Measurements from ENCODE around the gene AHNAK2.

AHNAK2 gene

DNA sequence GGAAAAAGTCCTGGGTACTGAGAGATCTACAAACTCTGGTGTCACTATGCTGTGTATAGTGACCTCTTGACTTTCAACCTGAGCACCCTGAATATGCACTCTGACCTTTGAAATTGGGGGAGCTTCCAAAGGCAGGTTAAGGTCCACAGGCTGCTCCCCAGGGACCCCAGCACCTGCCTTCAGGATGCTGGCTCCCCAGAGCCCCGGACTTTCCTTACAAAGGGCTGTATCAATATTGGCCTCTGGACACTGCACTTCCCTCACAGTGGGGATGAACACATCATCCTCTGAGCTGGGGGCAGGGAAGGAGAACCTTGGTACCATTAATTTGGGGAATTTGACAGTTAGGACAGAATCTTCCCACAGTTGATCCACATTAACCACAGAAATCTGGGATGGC, 39.2 kb downstream of the AHNAK2 start:
- DNase-seq (ENCODE audit: low read depth) = no peak

DNA sequence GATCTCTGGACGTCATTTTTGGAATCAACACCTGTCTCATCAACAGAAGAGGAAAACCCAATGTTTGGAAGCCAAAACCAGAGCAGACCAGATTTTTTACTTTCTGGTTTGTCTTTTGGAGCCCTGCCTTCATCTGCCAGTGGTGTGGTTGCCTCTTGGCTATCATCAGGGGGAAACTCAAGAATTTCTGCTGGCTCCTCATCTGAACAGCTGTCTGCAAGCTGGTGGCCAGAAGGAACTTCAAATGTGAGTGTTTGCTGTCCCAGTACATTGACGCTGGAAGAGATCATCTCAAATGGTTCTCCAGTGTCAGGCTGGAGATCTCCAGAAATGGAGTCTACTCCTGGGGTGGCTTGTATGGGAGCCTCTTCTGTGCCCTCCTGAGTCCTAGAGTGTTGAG, 39.7 kb downstream of the AHNAK2 start:
- DNase-seq (ENCODE audit: low read depth) = no peak

DNA sequence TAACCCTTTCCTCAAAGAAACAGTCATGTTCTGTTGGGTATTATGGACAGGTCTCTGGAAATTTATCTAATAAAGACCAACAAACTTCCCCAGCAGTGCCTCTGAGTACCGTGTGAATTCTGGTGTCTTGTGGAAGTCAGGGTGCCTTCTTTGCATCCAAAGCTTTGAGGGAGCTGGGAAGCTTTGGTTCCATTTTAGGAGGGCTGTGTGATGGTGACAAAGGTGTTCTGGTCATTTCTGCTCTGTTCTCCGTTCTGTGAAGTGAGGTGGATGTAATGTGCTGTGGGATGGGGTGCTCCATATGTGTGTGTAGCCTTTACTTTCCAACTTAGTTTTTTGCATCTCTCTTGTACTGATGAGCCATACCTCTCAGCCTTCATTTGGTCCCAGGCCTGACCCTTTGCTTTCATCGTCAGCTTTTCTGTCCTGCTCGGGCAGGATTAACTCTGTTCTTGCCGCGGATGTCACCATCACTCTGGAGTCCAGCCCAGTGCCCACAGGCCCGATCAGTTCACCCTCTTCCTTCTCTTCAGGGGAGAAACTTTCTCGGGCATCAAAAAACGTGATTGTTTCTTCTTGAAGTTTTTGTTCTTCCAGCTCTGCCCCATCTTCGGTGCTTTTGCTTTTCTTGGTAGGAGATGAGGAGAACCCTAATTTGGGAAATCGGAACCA, 40.3 kb downstream of the AHNAK2 start:
- no peak for DNase-seq (ENCODE audit: low read depth)

DNA sequence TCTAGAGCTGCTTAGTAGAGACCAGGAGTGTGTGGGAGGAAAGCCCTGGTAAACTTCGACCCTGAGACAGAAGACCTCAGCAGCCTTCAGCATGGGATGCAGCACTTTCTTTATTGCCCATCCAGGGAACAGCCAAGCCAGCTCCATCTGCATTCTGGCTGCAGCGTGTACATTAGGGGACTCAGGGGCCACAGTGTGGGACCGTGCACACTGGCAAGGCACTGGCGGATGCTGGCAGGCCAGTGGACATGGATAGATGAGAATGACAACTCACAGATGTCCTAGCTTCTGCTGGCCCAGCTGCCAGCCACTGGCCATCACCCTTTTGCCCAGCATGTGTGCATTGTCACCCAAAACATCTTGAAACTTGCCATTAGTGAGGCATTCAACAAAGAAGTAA, 41.0 kb downstream of the AHNAK2 start:
- DNase-seq (ENCODE audit: low read depth) = no peak

DNA sequence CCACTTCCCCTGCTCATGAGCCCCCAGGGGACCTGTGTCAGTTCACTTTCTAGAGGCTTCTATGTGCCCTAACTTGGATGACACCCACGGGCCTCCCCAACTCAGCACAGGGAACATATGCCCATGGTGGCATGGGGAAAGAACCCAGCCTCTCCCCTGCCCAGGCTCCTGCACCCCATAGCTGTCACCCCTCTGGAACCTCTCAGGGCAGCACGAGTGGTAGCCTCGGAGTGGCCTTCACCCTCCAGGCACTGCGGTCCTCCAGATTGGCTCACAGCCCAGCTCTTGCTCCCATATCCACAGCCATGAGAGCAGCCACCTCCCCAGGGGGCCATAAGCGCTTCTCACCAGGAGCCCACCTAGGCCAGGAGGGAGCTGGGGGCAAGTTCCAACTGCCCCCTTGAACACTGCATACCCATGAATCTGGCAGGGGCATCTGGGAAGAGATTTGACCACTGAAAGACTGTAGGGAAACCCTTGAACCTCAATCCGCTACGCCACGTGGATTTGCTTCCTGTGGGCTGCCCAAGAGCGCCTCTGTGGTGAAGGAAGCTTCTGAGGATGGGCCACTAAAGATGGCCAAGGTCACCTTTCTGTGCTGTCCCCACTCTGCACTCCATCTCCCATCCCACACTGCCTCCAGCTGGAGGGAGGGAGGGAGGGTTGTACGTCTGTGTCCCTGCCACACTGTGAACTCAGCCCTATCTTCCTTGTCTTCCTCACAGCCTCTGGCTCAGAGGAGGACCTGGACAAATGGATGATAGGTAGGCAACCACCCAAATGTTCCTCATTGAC, 41.6 kb downstream of the AHNAK2 start:
- no peak for DNase-seq (ENCODE audit: low read depth)

DNA sequence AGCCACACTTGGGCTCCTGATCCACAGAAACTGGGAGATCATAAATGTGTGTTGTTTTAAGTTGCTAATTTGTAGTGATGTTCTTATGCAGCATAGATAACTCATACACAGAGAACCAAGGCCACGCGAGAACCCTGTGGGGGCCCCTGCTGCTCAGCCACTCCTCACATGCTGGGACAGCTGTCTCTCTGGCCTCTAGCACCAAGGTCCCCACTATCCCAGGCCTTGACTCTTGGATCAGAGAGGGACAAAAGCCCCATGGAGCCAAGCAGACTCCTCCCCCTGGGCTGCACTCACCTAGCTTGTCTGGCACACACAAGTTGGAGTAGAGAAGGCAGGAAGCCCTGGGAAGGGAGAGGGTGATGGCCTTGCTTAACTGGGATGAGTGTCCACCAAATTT, 42.2 kb downstream of the AHNAK2 start:
- DNase-seq (ENCODE audit: low read depth) = no peak

DNA sequence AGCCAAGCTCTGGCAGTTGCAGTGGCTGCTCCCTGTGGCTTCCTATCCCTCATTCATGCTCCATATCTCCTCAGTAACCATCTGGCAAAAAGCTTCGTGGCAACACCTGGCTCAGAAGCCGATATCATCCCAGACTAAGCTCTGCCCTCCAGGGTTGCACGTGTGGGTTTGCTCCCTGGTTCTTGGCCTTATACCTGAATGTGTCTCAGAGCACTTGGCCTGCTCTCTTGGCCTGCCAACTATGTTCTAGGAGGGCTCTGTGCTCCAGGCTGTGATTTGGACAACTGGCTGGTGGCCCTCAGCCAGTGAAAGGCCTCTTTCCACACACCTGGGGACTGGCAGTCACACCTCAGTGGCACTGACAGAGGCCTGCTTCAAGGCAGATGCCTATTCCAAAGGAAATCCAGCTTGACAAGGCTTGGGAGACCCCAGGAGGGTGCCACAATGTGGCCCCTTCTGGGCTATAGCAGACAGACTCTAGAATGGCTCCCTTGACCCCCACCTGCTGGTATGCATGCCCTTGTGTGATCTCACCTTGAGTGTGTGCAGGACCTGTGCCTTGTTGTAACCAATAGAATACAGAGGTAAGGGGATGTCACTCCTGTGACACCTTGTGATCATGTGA, 43.0 kb downstream of the AHNAK2 start:
- DNase-seq (ENCODE audit: low read depth) = no peak

DNA sequence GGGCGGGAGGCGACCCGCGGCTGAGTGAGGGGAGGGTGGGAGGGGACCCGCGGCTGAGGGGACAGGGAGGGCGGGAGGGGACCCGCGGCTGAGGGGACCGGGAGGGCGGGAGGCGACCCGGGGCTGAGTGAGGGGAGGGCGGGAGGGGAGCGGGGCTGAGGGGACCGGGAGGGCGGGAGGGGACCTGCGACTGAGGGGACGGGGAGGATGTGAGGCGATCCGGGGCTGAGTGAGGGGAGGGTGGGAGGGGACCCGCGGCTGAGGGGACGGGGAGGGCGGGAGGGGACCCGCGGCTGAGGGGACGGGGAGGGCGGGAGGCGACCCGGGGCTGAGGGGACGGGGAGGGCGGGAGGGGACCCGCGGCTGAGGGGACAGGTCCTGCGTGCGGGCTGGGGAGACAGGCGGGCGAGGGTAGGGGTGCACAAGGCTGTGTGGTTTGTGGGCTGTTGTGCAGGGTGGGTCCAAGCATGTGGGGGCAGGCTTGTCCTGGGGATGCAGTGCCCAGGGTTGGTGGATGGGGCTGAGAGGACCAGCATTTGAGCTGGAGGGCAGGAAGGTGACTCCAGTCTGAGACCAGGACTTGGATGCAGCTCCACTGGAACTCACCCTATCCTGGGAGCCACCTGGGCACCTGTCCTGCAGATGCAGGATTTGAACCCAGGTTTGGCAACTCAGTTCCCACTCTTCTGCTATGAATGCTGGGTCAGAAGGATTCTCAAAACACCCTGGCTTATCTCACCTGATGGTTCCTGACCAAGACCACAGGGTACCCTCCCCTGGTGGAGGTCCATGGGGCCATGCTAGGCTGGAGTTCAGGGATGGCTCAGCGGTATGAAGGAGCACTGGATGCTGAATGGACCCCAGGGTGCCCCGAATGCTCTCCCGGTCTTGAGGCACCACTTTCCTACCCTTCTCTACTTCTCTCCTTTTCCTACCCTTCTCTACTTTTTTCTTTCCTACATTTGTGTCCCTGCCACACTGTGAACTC, 44.1 kb downstream of the AHNAK2 start:
- DNase-seq (ENCODE audit: low read depth) = no peak

DNA sequence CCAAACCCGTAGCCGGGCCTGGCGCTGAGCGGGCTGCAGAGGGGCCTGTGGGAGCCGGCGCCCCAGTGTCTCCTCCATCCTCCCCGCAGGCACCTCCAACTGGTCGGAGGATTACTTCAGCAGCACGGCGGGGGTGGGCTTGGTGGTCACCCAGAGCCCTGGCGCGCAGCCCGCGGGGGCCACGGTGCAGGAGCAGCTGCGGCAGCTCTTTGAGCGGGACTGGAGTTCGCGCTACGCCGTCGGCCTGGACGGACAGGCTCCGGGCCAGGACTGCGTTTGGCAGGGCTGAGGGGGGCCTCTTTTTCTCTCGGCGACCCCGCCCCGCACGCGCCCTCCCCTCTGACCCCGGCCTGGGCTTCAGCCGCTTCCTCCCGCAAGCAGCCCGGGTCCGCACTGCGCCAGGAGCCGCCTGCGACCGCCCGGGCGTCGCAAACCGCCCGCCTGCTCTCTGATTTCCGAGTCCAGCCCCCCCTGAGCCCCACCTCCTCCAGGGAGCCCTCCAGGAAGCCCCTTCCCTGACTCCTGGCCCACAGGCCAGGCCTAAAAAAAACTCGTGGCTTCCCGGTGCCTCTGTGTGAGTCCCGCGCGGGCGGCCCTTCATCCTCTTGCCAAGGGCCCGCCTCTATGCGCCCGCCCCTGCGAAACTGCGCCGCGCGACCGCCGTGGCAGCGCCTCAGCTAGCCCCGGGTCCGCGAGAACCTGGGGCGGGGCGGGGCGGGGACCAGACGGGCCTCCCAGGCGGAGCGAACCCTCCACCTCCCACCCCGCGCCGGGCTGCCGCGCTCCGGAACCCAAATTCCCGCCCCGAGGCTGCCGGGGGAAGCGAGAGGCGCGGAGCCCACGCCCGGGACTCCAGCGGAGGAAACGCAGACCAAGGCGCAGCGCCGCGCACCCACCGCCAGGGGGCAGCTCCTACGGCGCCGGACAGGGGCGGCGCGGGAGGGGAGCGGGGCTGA, 45.2 kb downstream of the AHNAK2 start:
- DNase-seq (ENCODE audit: low read depth) = peak; percentile 80

DNA sequence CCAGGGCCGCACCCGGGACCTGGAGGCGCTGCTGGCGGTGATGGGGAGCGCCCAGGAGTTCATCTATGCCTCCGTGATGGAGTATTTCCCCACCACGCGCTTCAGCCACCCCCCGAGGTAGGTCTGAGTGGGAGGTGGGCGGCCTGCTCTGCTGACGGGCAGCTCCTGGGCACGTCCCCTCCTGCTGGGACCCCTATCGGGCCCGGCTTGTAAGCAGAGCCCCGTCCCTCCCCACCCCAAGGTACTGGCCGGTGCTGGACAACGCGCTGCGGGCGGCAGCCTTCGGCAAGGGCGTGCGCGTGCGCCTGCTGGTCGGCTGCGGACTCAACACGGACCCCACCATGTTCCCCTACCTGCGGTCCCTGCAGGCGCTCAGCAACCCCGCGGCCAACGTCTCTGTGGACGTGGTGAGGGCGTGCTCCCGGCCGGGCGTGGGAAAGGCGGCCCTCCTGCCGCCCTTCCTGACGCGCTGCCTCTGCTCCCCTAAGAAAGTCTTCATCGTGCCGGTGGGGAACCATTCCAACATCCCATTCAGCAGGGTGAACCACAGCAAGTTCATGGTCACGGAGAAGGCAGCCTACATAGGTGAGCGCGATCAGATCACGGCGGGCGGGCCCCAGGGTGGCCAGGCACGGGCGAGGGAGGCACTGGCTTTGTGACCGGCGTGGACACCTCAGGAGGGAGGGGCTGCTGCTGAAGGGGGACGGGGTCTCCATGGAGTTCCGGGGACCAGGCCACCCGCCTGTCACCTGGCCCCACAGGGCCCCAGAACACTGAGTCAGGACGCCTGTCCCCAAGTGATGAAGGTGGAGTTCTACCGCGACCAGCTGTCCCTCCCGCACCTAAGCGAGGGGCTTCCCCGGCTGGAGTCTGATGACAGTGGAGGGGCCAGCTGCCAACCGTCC, 46.2 kb downstream of the AHNAK2 start:
- no peak for DNase-seq (ENCODE audit: low read depth)

DNA sequence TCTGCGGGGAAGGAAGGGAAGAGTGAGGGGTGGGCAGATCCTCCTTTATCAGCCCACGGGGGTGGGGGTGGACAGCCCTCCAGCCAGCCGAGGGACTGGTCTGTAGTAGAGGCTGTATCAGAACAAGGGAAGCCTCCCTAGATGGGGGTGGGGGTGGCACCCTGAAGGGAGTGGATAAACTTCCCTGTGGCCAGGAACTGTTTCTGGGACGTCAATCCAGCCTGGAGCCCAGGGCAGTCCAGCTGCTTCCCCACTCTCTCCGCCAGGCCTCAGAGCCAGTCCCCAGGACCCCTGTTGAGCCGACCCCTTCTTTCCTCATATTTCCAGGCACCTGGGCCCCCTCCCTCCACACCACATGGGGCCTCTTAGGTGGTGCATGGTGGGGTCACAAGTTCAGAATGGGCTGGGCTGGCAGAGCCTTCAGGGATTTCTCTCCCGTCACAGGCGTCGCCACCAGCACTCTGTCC, 46.8 kb downstream of the AHNAK2 start:
- no peak for DNase-seq (ENCODE audit: low read depth)

DNA sequence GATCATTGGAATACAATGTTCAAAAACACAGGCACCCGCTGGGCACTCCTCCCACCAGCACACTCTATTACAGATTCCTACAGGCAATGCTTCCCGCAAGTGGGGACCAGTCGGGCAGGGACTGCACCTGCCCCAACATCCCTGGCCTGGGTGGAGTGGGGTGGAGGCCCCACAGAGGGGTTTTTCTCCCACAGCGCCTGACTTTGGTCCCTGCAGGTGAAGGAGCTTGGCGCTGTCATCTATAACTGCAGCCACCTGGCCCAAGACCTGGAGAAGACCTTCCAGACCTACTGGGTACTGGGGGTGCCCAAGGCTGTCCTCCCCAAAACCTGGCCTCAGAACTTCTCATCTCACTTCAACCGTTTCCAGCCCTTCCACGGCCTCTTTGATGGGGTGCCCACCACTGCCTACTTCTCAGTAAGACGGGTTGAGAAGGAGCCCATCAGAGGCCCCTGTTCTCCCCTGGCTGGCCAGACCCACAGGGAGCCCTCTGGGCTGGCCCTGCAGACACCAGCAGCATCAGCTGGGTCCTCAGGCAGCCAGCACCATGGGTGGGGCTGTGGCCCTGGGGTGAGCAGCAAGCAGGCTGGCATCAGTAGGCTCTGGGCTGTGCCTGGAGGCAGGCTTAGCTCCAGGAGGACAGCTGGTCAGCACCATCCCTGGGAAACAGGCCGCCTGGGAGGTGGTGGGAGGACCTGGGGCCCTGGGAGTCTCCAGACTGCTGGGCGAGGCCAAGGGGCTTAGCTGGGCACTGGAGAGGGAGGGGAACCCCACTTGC, 47.5 kb downstream of the AHNAK2 start:
- DNase-seq (ENCODE audit: low read depth) = no peak

DNA sequence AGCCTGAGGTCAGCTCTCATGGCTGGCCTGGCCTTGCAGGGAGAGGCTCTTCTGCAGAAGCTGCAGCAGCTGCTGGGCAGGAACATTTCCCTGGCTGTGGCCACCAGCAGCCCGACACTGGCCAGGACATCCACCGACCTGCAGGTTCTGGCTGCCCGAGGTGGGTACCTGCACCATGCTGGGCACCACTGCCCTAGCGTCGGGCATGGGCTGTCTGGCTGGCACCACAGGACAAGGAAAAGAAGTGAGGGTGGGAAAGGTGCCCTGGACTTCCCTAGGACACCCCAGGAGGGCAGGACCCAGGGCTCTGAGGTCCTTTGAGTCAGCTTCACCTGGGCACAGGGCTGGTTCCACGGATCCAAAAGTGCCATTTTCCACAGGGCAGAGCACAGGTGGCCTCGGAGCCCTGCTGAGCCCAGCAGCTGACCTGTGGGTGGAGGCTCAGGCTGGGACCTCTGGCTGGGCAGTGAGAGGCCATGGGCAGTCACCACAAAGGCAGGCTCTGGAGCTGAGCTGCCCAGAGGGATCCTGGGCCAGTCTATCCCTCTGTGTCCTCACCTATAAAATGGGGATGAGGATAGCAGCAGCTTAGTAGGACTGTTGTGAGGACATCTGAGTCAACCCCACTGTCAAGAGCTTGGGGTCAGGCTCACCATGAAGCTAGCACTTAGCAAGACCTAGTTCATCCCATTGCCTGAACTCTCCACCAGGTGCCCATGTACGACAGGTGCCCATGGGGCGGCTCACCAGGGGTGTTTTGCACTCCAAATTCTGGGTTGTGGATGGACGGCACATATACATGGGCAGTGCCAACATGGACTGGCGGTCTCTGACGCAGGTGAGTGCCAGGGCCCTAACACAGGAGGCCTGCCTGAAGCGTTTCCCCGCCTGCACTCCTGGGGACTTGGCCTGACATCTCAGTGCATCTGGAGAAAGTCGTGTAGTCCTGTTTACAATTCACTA, 48.6 kb downstream of the AHNAK2 start:
- no peak for DNase-seq (ENCODE audit: low read depth)

DNA sequence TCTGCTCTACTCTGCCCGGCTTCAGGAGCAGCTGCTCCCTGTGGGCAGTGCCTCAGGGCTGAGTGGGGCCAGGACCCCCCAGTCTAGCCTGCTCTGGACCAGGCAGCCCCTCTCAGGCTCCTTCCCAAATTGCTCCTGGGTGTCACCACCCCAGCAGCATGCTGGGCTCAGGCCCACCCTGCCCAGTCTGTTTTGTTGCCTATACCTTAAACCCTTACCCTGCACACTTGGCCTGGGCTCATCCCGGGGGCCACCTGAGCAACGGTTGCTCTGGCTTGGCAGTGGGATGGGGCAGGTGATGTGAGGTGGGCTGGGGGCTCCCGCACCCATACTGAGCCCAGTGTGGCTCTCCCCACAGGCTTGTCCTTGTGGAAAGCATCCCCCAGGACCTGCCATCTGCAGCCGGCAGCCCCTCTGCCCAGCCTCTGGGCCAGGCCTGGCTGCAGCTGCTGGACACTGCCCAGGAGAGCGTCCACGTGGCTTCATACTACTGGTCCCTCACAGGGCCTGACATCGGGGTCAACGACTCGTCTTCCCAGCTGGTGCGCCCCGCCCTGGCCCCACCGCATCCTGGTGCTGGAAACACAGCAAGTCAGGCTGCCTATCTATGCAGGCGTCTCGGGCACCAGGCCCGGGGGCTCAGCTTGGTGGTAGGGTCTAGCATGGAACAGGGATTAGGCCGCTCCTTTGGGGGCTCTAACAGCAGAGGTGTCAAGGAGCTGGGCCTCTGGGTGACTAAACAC, 49.6 kb downstream of the AHNAK2 start:
- DNase-seq (ENCODE audit: low read depth) = no peak

DNA sequence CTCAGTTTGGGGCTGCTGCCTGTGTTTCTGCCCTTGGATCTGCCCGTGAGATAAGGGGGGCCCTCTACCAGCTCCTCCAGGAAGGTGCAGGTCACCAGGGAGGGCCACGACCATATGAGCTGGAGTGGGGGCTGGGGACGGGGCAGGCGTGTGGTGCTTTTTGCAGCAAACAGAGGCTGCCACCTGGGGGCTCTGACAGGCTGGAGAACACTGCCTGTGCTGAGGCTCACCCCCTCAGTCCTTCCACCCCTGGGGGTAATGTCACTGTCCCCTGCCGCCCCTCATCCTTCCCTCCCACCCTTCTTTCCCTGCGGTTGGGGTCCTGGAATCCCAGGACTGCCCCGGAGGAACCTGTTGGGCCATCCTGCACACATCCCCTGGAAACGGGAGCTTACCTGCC, 50.3 kb downstream of the AHNAK2 start:
- no peak for DNase-seq (ENCODE audit: low read depth)

DNA sequence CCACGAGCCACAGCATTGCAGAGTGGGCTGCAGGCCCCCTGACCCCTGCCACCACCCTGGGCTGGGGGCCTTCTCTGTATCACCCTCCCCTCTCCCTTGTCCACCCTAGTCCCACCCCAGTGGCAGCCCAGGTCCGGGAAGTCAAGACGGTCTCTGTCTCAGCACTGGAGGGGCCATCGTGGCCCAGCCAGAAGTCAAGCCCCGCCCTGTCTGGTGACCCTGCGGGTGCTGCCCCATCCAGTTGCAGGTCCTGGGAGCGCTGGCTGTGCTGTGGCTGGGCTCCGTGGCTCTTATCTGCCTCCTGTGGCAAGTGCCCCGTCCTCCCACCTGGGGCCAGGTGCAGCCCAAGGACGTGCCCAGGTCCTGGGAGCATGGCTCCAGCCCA, 50.8 kb downstream of the AHNAK2 start:
- no peak for DNase-seq (ENCODE audit: low read depth)
